Gastrocnemius medialis (tissue), 4 donors: ENCODE results near the gene DNAJC1.

Experiments
- POLR2A ChIP-seq, 2 donors: fragments of 450-650 bp; IDR thresholded peaks; one replicate each; pipeline ENCODE4 v1.6.1; 2017; ENCODE audit warnings: antibody characterized with exemption in 2 of 2, mild to moderate bottlenecking in 2 of 2, moderate library complexity in 2 of 2
- TF ChIP-seq, protein P1 (sequence below), 5 experiments: fragments of 450-650 bp in 3 of 5; fragments of 200-600 bp in 2 of 5; sonication (generic) in 2 of 5; IDR thresholded peaks in 4 of 5; conservative IDR thresholded peaks in 1 of 5; 1 replicate in 4 of 5; 2 replicates in 1 of 5; pipeline ENCODE4 v1.5.1; 2016 to 2019; ENCODE audit warnings: antibody characterized with exemption in 5 of 5, mild to moderate bottlenecking in 3 of 5, moderate library complexity in 3 of 5

DNA sequence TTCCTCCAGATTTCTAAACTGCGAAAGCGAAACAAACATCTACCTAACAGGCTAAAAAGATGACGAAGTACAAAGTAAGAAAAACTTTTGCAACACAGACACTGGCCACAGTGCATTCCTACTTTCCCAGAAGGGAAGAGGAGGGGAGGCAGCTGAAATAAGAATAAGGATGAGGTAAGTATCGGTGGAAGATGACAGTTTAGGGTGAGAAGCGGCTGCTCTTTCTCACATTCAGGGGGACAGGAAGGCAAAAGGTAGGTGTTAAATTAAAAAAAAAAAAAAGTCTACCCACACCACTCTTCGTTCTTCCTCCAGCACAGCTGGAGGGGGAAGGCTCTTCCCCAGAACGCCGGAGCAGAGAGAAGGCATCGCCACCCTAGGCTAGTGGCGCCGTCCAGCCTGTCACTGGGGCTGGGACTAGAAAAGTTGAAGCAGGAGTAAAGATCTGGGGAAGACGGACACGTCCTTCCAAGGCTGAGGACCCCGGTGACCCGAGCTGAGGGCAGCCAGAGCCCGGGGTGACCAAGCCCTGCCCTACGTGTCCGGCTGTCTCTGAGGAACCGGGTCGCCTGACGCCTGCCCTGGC is 846 bp downstream of the DNAJC1 start:
- no peak for TF ChIP-seq POLR2A (IDR thresholded peaks at IDR 0.05)
- TF ChIP-seq, protein P1, sequence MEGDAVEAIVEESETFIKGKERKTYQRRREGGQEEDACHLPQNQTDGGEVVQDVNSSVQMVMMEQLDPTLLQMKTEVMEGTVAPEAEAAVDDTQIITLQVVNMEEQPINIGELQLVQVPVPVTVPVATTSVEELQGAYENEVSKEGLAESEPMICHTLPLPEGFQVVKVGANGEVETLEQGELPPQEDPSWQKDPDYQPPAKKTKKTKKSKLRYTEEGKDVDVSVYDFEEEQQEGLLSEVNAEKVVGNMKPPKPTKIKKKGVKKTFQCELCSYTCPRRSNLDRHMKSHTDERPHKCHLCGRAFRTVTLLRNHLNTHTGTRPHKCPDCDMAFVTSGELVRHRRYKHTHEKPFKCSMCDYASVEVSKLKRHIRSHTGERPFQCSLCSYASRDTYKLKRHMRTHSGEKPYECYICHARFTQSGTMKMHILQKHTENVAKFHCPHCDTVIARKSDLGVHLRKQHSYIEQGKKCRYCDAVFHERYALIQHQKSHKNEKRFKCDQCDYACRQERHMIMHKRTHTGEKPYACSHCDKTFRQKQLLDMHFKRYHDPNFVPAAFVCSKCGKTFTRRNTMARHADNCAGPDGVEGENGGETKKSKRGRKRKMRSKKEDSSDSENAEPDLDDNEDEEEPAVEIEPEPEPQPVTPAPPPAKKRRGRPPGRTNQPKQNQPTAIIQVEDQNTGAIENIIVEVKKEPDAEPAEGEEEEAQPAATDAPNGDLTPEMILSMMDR (IDR thresholded peaks at IDR 0.05 in 4 of 5, conservative IDR thresholded peaks at IDR 0.05 in 1 of 5), result no peak
